K562 (cell line): ENCODE data around the gene GABRA4.

ENCODE experiments used
- CHD2 ChIP-seq: IDR thresholded peaks from 2 replicates; pipeline ENCODE4 v1.6.1; 2011; ENCODE audit warnings: low read depth, low read length
- CTCF ChIP-seq, 3 experiments: IDR thresholded peaks in 2 of 3; conservative IDR thresholded peaks in 1 of 3; 2 replicates each; pipeline ENCODE4 v1.5.1; 2011 to 2012; ENCODE audit warnings: low read length in 3 of 3, mild to moderate bottlenecking in 3 of 3, control low read depth in 2 of 3, improper control_type of control experiment in 1 of 3, inconsistent platforms in 1 of 3, low read depth in 1 of 3, mixed read lengths in 1 of 3, moderate library complexity in 1 of 3; ENCODE audit not compliant: insufficient read depth in 2 of 3
- E2F4 ChIP-seq: sonication (generic); formaldehyde crosslinking; IDR thresholded peaks from 2 replicates; pipeline ENCODE4 v1.8.0; 2022; ENCODE audit warnings: mild to moderate bottlenecking, low read depth, missing genetic modification reagents
- EGR1 ChIP-seq: fragments of 450-650 bp; conservative IDR thresholded peaks from 2 replicates; pipeline ENCODE4 v1.6.1; 2017; ENCODE audit warnings: mild to moderate bottlenecking
- RAD21 ChIP-seq, 2 experiments: fragments of 250-450 bp in 1 of 2; fragments of 450-650 bp in 1 of 2; sonication (Bioruptor Pico) in 1 of 2; formaldehyde crosslinking in 1 of 2; IDR thresholded peaks in 1 of 2; conservative IDR thresholded peaks in 1 of 2; 2 replicates each; pipeline versions ENCODE4 v1.4.0 to v1.8.0; 2020 to 2022; ENCODE audit warnings: mild to moderate bottlenecking in 2 of 2, moderate library complexity in 1 of 2
- SP2 ChIP-seq: IDR thresholded peaks from 2 replicates; pipeline ENCODE4 v1.6.1; 2011; ENCODE audit warnings: mild to moderate bottlenecking, low read depth, low read length, moderate library complexity; ENCODE audit not compliant: poor library complexity, severe bottlenecking; ENCODE audit errors: extremely low read depth
- SRF ChIP-seq, 2 experiments: fragments of 250-450, 450-650 bp in 1 of 2; sonication (Bioruptor Pico) in 1 of 2; sonication (generic) in 1 of 2; formaldehyde crosslinking; IDR thresholded peaks; 2 replicates each; pipeline versions ENCODE4 v1.5.0 to v1.5.1; 2020 to 2022; ENCODE audit warnings: mild to moderate bottlenecking in 1 of 2, missing genetic modification reagents in 1 of 2
- USF2 ChIP-seq: sonication (generic); formaldehyde crosslinking; IDR thresholded peaks from 2 replicates; pipeline ENCODE4 v1.5.0; 2020; ENCODE audit warnings: missing genetic modification reagents

- TF ChIP-seq EGR1: no peak
- no peak for TF ChIP-seq SRF (CRISPR knock-in tag; IDR thresholded peaks at IDR 0.05)
- no peak for TF ChIP-seq RAD21 (CRISPR knock-in tag; conservative IDR thresholded peaks at IDR 0.05 in 1 of 2, IDR thresholded peaks at IDR 0.05 in 1 of 2)
- TF ChIP-seq CHD2: no peak
- no peak for TF ChIP-seq E2F4 (CRISPR knock-in tag)
- TF ChIP-seq USF2 (CRISPR knock-in tag): no peak
- TF ChIP-seq SP2: no peak
- no peak for TF ChIP-seq CTCF (IDR thresholded peaks at IDR 0.05 in 2 of 3, conservative IDR thresholded peaks at IDR 0.05 in 1 of 3; ENCODE audit: insufficient read depth in 2 of 3, low read depth in 1 of 3, low read length in 3 of 3)
Observed at GRCh38 chr4:46979726-46980125, 13.7 kb downstream of the GABRA4 start.
